Suppressor macrophage (primary cell): ENCODE measurements around the gene TNIK.

Source experiments
- DNase-seq, 4 experiments: peaks; one replicate each; pipeline ENCODE4 v3.0.0-alpha.2; 2020 to 2022

Gene TNIK

GRCh38 chr3:171186383-171186782, 273.8 kb downstream of the TNIK start:
- DNase-seq: no peak

GRCh38 chr3:171185959-171186358, 274.2 kb downstream of the TNIK start:
- no peak for DNase-seq

GRCh38 chr3:171184372-171184771, 275.8 kb downstream of the TNIK start:
- DNase-seq: peak in 2 of 4 experiments; percentile 13 to 14

- peak; percentile 16 to 44 (median 34) for DNase-seq
These were observed 277.2 kb downstream of the TNIK start for GRCh38 chr3:171183042-171183441.

DNA sequence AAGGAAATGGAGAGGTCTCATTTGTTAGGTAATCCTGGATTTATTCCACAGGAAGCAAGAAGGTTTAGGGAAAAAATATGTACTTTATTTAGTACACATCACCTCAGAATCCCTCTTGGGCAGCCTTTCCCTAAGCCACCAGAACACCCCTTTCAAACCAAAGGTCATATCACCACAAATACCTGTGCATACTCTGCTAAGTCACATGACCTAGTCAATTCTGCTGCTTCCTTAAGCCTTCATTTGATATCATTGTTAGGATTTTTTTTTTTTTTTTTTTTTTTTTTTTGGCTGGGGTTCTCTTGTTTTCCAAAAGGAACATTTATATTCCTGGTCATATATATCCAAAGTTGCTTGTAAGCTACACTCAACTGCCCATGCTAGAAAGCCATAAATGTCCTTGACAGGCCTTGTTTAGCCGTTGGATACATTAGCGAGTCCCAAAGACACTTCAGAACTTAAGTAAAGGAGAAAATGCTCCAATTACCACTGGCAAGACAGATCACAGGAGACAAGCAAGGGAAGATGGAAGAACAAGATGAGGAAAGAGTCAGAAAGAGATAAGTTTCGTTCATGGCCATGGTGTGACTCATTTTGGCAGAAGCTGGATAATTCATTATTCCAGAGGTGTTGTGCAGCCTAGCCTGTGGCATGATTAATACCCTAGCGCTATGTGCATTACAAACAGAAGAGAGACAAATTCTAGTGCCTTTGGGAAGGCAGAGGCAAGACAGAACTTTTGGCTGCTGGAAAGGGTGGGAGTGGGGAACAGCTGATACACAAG, 278.1 kb downstream of the TNIK start:
- no peak for DNase-seq

GRCh38 chr3:171178714-171179113, 281.5 kb downstream of the TNIK start:
- DNase-seq: peak in 2 of 4 experiments; percentile 5 to 29

DNA sequence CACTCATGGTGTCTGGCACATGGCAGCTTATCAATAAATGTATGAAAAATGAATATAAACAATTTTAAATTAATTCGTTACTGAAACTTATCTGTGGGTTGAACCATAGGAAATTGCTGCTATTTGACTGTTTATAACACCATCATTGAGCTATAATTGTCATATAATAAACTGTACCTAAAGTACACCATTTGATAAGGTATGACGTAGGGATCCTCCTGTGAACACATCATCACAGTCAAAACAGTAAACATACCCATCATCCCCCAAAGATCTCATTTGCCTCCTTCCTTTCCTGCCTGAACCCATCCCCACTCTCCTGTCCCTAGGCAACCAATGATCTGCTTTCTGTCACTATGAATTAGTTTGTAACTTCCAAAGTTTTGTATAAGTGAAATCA, 282.7 kb downstream of the TNIK start:
- DNase-seq: no peak

GRCh38 chr3:171177056-171177455, 283.1 kb downstream of the TNIK start:
- no peak for DNase-seq

- DNase-seq: peak in 3 of 4 experiments; percentile 14 to 44 (median 27)
These were observed 283.8 kb downstream of the TNIK start for GRCh38 chr3:171176244-171176933.

DNA sequence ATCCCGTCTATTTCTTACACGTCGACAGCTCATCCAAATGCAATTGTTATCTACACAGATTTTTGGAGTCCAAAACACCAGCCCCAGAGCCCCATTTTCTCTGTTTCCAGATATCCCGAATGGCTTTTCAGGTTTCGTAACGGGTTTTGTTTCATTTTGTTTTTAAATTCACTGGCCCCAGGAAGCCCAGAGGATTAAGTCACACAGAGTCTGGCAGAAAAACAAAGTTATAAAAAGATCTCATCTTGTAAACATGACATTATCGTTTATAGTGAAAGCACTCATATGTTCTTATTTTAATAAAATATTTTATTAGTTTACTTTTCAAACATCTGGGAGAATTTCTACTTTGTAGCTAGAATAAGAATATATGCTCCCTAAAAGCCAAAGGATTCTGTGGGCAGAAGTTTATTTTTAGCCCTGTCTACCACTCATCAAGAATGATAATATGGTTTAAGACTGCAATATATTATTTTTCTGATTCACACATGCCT, 284.4 kb downstream of the TNIK start:
- no peak for DNase-seq

- peak; percentile 71 to 83 (median 80) for DNase-seq
These were observed 286.5 kb downstream of the TNIK start for GRCh38 chr3:171173736-171174135.

DNA sequence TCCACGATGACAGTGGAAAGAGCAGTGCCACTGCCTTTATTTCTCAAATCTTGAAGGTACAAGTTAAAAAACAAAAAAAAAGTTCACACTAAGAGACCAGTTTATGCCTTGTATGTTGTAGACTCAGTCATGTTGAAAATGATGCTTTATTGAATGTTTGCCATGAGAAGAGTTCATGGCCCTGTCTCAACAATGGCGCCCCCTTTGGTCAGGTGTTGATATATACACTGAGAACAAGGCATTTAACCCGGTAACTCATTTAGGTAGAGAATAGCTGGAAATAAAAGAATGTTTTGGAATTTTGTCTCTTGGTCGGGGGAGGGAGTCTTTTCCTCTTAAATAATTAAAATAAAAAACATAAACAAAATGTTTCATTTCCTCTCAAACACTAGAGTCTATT, 288.1 kb downstream of the TNIK start:
- no peak for DNase-seq

GRCh38 chr3:171169866-171170265, 290.3 kb downstream of the TNIK start:
- no peak for DNase-seq

- DNase-seq: no peak
These were observed 290.8 kb downstream of the TNIK start for GRCh38 chr3:171169443-171169842.

- DNase-seq: no peak
These were observed 291.7 kb downstream of the TNIK start for GRCh38 chr3:171168551-171168950.

- DNase-seq: no peak
These were observed 292.1 kb downstream of the TNIK start for GRCh38 chr3:171168086-171168485.

DNA sequence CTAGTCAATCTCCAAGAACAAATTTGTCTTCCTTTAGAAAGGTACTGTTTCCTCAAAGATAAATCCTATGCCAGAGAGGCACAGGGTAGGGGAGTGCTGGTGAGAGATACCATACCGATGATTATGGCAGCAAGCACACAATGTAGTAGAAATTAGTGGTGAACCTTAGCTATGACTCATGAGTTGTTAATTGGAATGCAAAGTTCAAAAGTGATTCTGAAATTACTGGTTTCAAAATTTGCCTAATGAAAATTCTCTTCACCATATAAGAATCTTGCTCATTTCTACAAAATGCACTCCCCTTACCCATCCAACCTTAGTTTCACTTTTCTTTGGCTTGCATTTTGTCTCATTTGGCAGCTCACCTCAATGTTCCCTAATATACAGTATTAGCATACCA, 294.2 kb downstream of the TNIK start:
- DNase-seq: no peak

DNA sequence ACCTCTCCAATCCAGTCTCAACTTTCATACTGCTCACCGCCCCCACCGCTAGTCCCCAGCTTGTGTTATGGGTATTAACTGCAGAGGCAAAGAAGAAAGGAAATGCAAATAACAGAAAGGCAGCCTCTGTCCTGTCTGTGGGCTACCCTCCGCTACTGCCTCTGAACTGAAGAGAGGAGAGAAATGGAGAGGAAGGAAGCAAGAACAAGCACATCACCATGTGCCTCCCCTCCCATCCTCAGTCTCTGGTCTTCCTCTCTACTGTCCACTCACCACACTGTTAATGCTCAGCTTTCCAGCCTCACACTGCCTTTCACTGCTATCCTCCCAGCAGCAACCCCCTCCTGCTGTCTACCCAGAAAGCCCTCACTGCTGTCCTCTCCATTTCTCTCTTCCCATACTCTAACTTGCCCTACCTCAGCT, 294.7 kb downstream of the TNIK start:
- no peak for DNase-seq

GRCh38 chr3:171164067-171164465, 296.1 kb downstream of the TNIK start:
- no peak for DNase-seq

DNA sequence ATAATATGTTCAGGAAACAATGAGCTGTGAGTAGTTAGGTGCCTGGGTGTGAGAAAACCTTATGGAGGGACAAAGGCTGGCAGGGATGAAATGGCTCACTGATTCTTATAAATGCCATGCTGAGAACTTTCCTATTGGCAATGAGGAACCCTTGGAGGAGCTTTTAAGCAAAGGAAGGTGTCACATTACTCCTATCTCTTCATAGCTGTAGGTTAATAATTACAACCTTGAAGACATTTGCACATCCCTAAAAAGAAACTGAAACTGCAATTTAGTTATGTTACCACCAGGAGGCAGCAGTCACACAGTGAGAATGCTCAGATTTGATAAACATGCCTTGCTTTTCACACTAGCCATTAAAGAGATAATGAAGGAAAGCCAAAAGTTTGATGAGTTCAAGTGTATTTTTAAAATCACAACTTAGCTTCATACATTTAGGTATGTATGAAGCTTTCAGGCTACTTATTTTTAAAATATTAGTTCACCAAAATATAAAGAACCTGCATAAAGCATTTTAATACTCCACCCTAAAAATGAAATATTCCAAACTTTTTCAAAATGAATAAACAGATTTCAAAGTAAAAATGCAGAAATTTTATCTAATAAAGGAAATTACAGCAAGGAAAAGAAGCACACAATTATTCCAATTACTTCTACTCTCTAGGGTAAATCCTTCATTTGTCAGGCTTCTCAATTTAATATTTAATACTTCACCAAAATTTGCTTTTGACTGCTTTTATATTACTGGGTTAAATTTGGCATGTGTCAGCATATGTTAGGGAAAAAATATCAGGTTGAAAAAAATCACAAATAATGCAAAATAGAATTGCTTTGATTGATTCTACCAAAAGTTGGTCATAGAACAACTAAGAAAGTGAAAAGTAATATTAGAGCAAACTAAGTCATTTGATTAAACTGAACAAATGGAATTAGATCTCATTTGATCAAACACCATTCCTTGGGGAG, 296.8 kb downstream of the TNIK start:
- peak; percentile 46 to 71 (median 52) for DNase-seq

GRCh38 chr3:171160325-171160724, 299.9 kb downstream of the TNIK start:
- no peak for DNase-seq

DNA sequence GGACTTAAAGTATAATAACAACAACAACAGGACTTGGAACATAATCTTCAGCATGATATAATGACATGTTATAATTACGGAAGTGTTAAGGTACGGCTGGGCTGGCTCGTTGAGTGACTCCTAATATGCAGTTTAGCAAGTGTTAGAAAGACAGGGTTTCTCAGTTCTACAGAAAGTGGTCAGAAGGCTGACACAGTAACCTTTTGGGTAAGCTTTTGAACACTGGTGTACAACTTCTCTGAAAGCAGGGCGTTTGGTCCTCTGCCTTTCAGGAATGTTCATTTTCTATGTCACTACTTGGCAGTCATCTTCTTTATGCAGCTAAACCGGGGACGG, 300.4 kb downstream of the TNIK start:
- no peak for DNase-seq
